H9 (cell line): ENCODE results near the gene PTRH1. TPM values are rescaled to one million over a fixed set of nuclear protein-coding genes. Genes with fewer than 3 reads are reported as not detected.
A peak's percentile ranks its signal among the peaks of the same experiment; 100 is the strongest.

ENCODE experiments used
- DNase-seq: peaks from one replicate; pipeline ENCODE4 v3.0.0-alpha.2; 2017
- H2AFZ ChIP-seq: one replicate; pipeline ENCODE4 v1.6.1; 2013; ENCODE audit warnings: mild to moderate bottlenecking, low read length, control low read depth, moderate library complexity
- H2AK5ac ChIP-seq: 2 replicates; pipeline ENCODE4 v1.6.1; 2013; ENCODE audit warnings: low read length, control low read depth, mixed read lengths; ENCODE audit not compliant: insufficient read length
- H2BK120ac ChIP-seq: one replicate; pipeline ENCODE4 v1.6.1; 2013; ENCODE audit warnings: low read depth, mild to moderate bottlenecking, low read length, control low read depth, inconsistent platforms; ENCODE audit not compliant: poor library complexity, severe bottlenecking
- H2BK12ac ChIP-seq: 2 replicates; pipeline ENCODE4 v1.6.1; 2013; ENCODE audit warnings: low read length, control low read depth, mixed read lengths, low read depth; ENCODE audit not compliant: insufficient read length
- H2BK15ac ChIP-seq: 2 replicates; pipeline ENCODE4 v1.6.1; 2013; ENCODE audit warnings: low read depth, low read length, control low read depth
- H2BK20ac ChIP-seq: one replicate; pipeline ENCODE4 v1.6.1; 2013; ENCODE audit warnings: low read depth, mild to moderate bottlenecking, low read length, control low read depth, inconsistent platforms; ENCODE audit not compliant: poor library complexity, severe bottlenecking
- H2BK5ac ChIP-seq: 2 replicates; pipeline ENCODE4 v1.6.1; 2013; ENCODE audit warnings: low read length, control low read depth, mixed read lengths; ENCODE audit not compliant: insufficient read length
- H3K14ac ChIP-seq: 2 replicates; pipeline ENCODE4 v1.6.1; 2013; ENCODE audit warnings: low read length, control low read depth; ENCODE audit not compliant: insufficient read depth
- H3K18ac ChIP-seq: 2 replicates; pipeline ENCODE4 v1.6.1; 2013; ENCODE audit warnings: low read depth, mild to moderate bottlenecking, mixed read lengths, low read length, control low read depth; ENCODE audit not compliant: insufficient read length
- H3K23ac ChIP-seq: 2 replicates; pipeline ENCODE4 v1.6.1; 2013; ENCODE audit warnings: low read length, control low read depth, mixed read lengths, low read depth; ENCODE audit not compliant: insufficient read length
- H3K23me2 ChIP-seq: 2 replicates; pipeline ENCODE4 v1.6.1; 2013; ENCODE audit warnings: low read depth, mild to moderate bottlenecking, mixed read lengths, low read length, control low read depth; ENCODE audit not compliant: insufficient read length, poor library complexity, severe bottlenecking
- H3K27ac ChIP-seq: 2 replicates; pipeline ENCODE4 v1.5.1; 2013; ENCODE audit warnings: low read length, control low read depth, mixed read lengths, low read depth; ENCODE audit not compliant: insufficient read length
- H3K27me3 ChIP-seq: 2 replicates; pipeline ENCODE4 v1.6.1; 2013; ENCODE audit warnings: low read length, control low read depth, inconsistent platforms; ENCODE audit not compliant: insufficient read depth
- H3K4ac ChIP-seq: 2 replicates; pipeline ENCODE4 v1.6.1; 2013; ENCODE audit warnings: low read depth, mild to moderate bottlenecking, control low read depth, inconsistent platforms, low read length, moderate library complexity
- H3K4me1 ChIP-seq: 2 replicates; pipeline ENCODE4 v1.6.1; 2013; ENCODE audit warnings: low read length, control low read depth, inconsistent platforms; ENCODE audit not compliant: insufficient read depth
- H3K4me2 ChIP-seq: 2 replicates; pipeline ENCODE4 v1.6.1; 2013; ENCODE audit warnings: low read length, control low read depth, mixed read lengths; ENCODE audit not compliant: insufficient read length, insufficient read depth
- H3K56ac ChIP-seq: 2 replicates; pipeline ENCODE4 v1.6.1; 2013; ENCODE audit warnings: low read depth, mild to moderate bottlenecking, mixed read lengths, low read length, control low read depth; ENCODE audit not compliant: insufficient read length
- H3K79me1 ChIP-seq: 2 replicates; pipeline ENCODE4 v1.6.1; 2013; ENCODE audit warnings: low read depth, mild to moderate bottlenecking, moderate library complexity, low read length, control low read depth, inconsistent platforms; ENCODE audit not compliant: insufficient read depth, poor library complexity, severe bottlenecking
- H3K79me2 ChIP-seq: 2 replicates; pipeline ENCODE4 v1.6.1; 2013; ENCODE audit warnings: low read length, control low read depth, inconsistent platforms; ENCODE audit not compliant: insufficient read depth
- H3K9ac ChIP-seq: 2 replicates; pipeline ENCODE4 v1.6.1; 2013; ENCODE audit warnings: low read length, control low read depth, mixed read lengths; ENCODE audit not compliant: insufficient read length; ENCODE audit errors: extremely low read depth
- H3K9me3 ChIP-seq: one replicate; pipeline ENCODE4 v1.6.1; 2013; ENCODE audit warnings: low read depth, low read length, inconsistent platforms; ENCODE audit not compliant: control insufficient read depth
- H3T11ph ChIP-seq: one replicate; pipeline ENCODE4 v1.6.1; 2013; ENCODE audit warnings: mild to moderate bottlenecking, low read length, control low read depth, inconsistent platforms
- H4K20me1 ChIP-seq: one replicate; pipeline ENCODE4 v1.6.1; 2013; ENCODE audit not compliant: control insufficient read depth, insufficient read length, insufficient read depth
- H4K5ac ChIP-seq: 2 replicates; pipeline ENCODE4 v1.6.1; 2013; ENCODE audit warnings: low read depth, mild to moderate bottlenecking, mixed read lengths, low read length, control low read depth; ENCODE audit not compliant: insufficient read length
- H4K8ac ChIP-seq: replicated peaks from 2 replicates; pipeline ENCODE4 v1.6.1; 2013; ENCODE audit warnings: low read length, control low read depth, mixed read lengths, low read depth; ENCODE audit not compliant: insufficient read length
- H4K91ac ChIP-seq: 2 replicates; pipeline ENCODE4 v1.6.1; 2013; ENCODE audit warnings: low read depth, mild to moderate bottlenecking, moderate library complexity, mixed read lengths, low read length, control low read depth; ENCODE audit not compliant: insufficient read length
- H3K27ac Mint-ChIP-seq, 3 experiments: 2 replicates in 2 of 3; 3 replicates in 1 of 3; pipeline ENCODE4 v1.8.0; 2020 to 2021; ENCODE audit warnings: mixed read lengths in 3 of 3, mild to moderate bottlenecking in 1 of 3, moderate library complexity in 1 of 3
- H3K27me3 Mint-ChIP-seq: 2 replicates; pipeline ENCODE4 v1.8.0; 2021; ENCODE audit warnings: low read depth, mild to moderate bottlenecking, moderate library complexity, mixed read lengths
- H3K36me3 Mint-ChIP-seq, 3 experiments: 2 replicates in 2 of 3; 3 replicates in 1 of 3; pipeline ENCODE4 v1.8.0; 2020 to 2021; ENCODE audit warnings: low read depth in 3 of 3, mixed read lengths in 3 of 3; ENCODE audit not compliant: insufficient read depth in 1 of 3
- H3K4me1 Mint-ChIP-seq, 2 experiments: 2 replicates each; pipeline ENCODE4 v1.8.0; 2020; ENCODE audit warnings: mixed read lengths in 2 of 2
- H3K4me3 Mint-ChIP-seq, 2 experiments: 2 replicates in 1 of 2; 3 replicates in 1 of 2; pipeline ENCODE4 v1.8.0; 2020 to 2021; ENCODE audit warnings: mild to moderate bottlenecking in 2 of 2, mixed read lengths in 2 of 2, moderate library complexity in 1 of 2
- H3K9me3 Mint-ChIP-seq, 2 experiments: 2 replicates in 1 of 2; 3 replicates in 1 of 2; pipeline ENCODE4 v1.8.0; 2020; ENCODE audit warnings: mild to moderate bottlenecking in 2 of 2, mixed read lengths in 2 of 2, moderate library complexity in 1 of 2
- CTCF ChIP-seq: fragments of 200-600 bp; sonication (generic); conservative IDR thresholded peaks from 3 replicates; pipeline ENCODE4 v1.8.0; 2021; ENCODE audit warnings: antibody characterized with exemption, mild to moderate bottlenecking
- WGBS: extraction: QIAGEN DNeasy Blood & Tissue Kit; methylation state at CpG from one replicate; pipeline ENCODE4 v1.1.7; 2013; ENCODE audit warnings: missing lambda C conversion rate, low lambda C conversion rate, mixed read lengths; ENCODE audit not compliant: insufficient read length; ENCODE audit errors: extremely low coverage; 5-methylcytosine and 5-hydroxymethylcytosine counted together
- total RNA-seq: library from RNA; stranded (reverse); gene quantifications from 2 replicates; pipeline ENCODE4 v1.2.1, GENCODE V29; 2021

PTRH1 gene
- total RNA-seq, 1 experiment from 2014 or later = 10.9 TPM

GRCh38 chr9:127692071-127692470 lies 23.4 kb downstream of the PTRH1 start:
- no peaks in the 10 kb centered on the region for H3K27me3 ChIP-seq
- H4K8ac ChIP-seq = no peak overlapping the region
- DNase-seq = no peak
- H3K23me2 ChIP-seq = no peaks in the 10 kb centered on the region
- Mint-ChIP-seq H3K9me3 (no peaks in the 10 kb centered on the region; a peak in 1 of 5 replicates), H3K4me3 (no peak overlapping the region), H3K27ac (peak overlapping the region in 1 of 3 experiments; percentile 38; a peak in 1 of 7 replicates), H3K27me3 (no peaks in the 10 kb centered on the region), H3K36me3 (peaks cover 18 to 30% (median 26%) of the 10 kb centered on the region in 3 experiments; a peak in 6 of 7 replicates), H3K4me1 (no peaks in the 10 kb centered on the region)
- H2BK20ac ChIP-seq = no peak overlapping the region
- H3K27ac ChIP-seq = no peak overlapping the region
- no peak overlapping the region for H2BK12ac ChIP-seq
- TF ChIP-seq CTCF = no peak
- no peak overlapping the region for H3K4ac ChIP-seq
- H3K79me2 ChIP-seq = no peaks in the 10 kb centered on the region
- WGBS = no CpG with 5 or more reads among the region's 20 CpGs
- H4K5ac ChIP-seq = no peak overlapping the region
- H2BK15ac ChIP-seq = no peak overlapping the region
- H2BK5ac ChIP-seq = no peak overlapping the region
- H3K4me1 ChIP-seq = no peaks in the 10 kb centered on the region
- H3K9ac ChIP-seq = no peak overlapping the region
- no peak overlapping the region for H2AFZ ChIP-seq
- no peaks in the 10 kb centered on the region for H3K79me1 ChIP-seq
- H3K23ac ChIP-seq = no peak overlapping the region
- no peak overlapping the region for H3K18ac ChIP-seq
- H4K91ac ChIP-seq = no peak overlapping the region
- no peak overlapping the region for H2AK5ac ChIP-seq
- no peak overlapping the region for H2BK120ac ChIP-seq
- no peak overlapping the region for H3K4me2 ChIP-seq
- no peaks in the 10 kb centered on the region for H3K9me3 ChIP-seq
- no peak overlapping the region for H3K14ac ChIP-seq
- no peaks in the 10 kb centered on the region for H4K20me1 ChIP-seq
- no peak overlapping the region for H3K56ac ChIP-seq
- no peak overlapping the region for H3T11ph ChIP-seq
